HTERT RPE-1 (cell line): ENCODE results near the gene ACSM2B.
"Not testable (repeated sequence)": the region's sequence is repeated elsewhere in the genome, so short reads cannot be mapped to it uniquely, and the experiment has no call there.

Source experiments
- in situ Hi-C: fragments of 300-500 bp; cut with MboI; formaldehyde crosslinking; loops from 4 replicates; pipeline ENCODE4 v1.14.3; 2020; ENCODE audit warnings: low sequenced_read_pairs

Gene ACSM2B, protein sequence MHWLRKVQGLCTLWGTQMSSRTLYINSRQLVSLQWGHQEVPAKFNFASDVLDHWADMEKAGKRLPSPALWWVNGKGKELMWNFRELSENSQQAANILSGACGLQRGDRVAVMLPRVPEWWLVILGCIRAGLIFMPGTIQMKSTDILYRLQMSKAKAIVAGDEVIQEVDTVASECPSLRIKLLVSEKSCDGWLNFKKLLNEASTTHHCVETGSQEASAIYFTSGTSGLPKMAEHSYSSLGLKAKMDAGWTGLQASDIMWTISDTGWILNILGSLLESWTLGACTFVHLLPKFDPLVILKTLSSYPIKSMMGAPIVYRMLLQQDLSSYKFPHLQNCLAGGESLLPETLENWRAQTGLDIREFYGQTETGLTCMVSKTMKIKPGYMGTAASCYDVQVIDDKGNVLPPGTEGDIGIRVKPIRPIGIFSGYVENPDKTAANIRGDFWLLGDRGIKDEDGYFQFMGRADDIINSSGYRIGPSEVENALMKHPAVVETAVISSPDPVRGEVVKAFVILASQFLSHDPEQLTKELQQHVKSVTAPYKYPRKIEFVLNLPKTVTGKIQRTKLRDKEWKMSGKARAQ

DNA sequence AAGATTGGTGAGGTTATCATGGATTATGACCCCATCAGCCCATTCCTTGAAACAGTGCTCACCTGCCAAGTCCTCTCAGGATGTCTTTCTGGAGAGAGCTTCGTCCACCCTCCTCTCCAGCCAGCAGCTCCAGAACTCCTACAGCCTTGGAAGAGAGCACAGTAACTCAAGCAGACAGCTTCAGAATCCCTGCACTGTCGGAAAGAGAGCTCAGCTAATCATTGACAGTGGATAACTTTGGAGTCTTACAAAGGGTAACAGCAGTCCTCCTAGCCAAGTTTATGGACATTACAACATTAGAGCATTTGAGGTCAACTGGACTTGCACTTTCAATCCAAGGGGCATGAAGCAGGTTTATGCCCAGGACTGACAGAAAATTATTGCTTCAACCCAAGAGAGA, at the start of gene ACSM2B:
Gene ACSM2B (minus strand): TSS at position 223 of the 400 bp plus-strand sequence. CDS start 11,522 bp downstream, outside the sequence.
- in situ Hi-C loops = not testable (repeated sequence)

DNA sequence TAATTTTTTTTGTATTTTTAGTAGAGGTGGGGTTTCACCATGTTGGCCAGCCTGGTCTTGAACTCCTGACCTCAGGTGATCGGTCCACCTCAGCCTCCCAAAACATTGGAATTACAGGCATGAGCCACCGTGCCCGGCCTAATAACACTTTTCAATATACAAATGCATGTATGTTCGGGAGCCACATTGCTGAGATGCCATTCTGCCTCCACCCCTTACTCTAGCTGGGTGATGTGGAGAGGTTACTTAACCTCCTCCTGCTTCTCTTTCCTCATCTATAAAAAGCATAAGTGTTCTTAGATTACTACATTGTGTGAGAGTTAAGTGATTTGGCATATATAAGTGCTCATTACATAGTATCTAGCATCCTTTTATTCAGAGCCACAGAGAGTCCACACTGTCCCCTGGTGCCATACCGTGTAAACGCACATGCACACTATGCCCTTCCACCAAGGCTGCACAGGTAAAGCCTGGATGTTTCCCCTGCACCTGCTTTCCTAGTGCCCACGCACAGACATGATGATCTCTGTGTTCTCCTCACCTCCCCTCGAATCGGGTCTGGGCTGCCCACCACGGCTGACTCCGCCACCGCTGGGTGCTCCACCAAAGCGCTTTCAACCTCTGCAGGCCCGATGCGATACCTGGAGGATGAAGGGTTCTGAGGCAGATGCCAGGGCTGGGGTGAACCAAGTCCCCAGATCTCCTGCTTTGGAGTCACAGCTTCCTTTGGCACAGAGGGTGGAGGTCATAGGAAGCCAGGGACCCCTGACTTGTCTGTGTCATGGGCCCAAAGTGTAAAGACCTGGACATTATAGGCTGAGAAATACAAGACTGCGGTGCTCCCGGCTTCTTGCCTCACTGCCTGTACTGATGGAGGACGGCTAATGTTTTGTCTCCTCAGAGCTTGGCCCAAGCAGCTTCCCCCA, 49.0 kb upstream of the ACSM2B start:
- in situ Hi-C loops = no loop called here

DNA sequence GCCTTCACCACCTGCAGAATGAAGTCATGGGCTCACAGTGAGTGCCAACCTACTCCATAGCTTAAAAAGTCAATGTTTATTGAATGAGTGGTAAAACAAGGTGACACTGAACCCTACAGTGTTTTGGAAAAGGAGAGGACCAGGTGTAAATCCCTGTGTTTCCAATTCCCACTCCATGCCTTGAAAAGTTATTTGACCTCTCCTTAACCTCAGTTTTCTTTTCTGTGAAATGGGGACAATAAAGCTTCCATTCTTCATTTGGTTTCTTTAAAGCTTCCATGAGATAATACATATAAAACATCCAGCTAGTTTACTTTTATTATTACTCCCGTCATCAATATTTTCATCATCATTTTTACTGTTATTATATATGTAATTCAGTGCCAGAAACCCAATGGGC, 48.0 kb upstream of the ACSM2B start:
- in situ Hi-C loops = no loop called here

DNA sequence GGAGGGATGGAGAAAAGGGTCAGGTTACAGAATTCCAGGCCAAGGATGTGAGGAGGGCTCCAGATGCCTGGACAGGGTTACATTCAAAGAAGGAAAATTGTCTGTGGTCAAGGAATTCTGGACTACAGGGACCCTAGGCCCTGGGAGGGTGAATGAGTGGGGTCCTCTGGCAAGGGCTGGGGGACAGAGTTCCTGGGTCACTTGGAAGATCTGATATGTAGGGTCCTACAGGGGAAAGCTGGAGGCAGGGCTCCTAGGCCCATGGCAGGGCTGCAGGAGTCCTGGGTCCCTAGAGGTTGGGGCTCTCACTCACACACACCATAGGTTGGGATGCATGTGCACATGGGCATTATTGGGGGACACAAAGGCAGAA, 46.3 kb upstream of the ACSM2B start:
- in situ Hi-C loops = no loop called here

DNA sequence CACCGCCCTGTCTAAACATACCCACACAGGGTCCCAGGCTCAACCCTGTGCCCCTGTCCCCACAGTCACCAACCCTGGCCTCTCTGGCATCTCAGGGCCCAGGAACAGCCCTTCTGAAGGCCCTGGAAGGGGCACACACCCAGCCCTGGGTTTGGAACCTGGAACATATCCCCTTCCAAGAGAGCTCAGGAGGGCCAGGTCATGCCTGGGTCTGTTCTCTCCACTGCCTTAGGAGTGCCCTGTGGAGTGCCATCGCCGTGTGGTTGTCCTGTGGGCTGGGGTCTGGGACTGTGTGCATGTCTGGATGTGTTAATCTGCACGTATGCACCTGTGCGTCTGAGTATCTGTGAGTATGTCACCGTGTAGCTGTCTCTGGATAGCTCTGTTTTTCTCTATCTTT, 45.2 kb upstream of the ACSM2B start:
- in situ Hi-C loops = no loop called here

GRCh38 chr16:20620770-20621169, 44.6 kb upstream of the ACSM2B start:
- in situ Hi-C loops = no loop called here

- in situ Hi-C loops = no loop called here
These were observed 43.8 kb upstream of the ACSM2B start for GRCh38 chr16:20620003-20620402.

DNA sequence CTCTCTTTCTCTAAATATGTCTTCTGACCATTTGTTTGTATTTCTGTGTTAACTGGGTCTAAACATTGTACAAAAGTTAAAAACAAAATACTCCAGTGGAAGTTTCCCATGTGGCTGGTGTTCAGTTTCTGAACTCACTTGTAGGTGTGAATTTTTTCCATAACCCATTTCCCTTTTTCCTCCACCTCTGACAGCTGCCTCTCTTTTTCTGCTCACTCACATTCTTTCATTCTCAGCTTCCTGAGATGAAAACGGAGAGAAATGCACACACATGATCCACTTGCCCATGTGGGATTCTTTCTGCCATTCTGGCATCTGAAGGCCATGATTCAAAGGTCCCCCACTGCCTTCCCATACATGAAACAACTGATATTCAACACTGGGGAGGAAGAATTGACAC, 41.1 kb upstream of the ACSM2B start:
- in situ Hi-C loops = no loop called here

GRCh38 chr16:20614186-20615141, 38.3 kb upstream of the ACSM2B start:
- in situ Hi-C loops = no loop called here

DNA sequence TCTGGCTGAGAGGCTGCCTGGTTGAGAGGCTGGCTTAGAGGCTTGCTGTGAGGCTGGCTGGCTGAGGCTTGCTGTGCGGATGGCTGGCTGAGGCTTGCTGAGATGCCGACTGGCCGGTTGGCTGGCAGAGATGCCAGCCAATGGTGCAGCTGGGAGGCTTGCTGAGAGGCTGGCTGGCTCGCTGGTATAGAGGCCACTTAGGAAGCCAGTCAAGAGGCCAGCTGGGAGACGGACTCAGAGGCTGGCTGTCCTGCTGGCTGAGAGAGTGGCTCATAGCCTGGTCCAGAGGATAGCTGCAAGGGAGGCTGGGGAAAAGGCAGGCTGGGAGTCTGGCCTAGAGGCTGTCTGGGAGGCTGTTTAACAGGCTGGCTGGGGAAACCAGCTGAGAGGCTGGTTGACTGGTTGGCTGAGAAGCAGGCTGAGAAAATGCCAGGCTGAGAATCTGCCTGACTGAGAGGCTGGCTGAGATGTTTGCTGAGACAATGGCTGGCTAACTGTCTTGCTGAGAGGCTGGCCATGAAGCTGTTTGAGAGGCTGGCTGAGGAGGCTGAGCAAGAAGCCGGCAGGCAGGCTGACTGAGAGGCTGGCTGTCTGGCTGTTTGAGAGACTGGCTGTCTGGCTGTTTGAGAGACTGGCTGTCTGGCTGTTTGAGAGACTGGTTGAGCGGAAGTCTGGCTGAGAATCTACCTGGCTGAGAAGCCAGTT, 37.5 kb upstream of the ACSM2B start:
- in situ Hi-C loops = no loop called here

GRCh38 chr16:20612551-20613480, 36.6 kb upstream of the ACSM2B start:
- in situ Hi-C loops = no loop called here

DNA sequence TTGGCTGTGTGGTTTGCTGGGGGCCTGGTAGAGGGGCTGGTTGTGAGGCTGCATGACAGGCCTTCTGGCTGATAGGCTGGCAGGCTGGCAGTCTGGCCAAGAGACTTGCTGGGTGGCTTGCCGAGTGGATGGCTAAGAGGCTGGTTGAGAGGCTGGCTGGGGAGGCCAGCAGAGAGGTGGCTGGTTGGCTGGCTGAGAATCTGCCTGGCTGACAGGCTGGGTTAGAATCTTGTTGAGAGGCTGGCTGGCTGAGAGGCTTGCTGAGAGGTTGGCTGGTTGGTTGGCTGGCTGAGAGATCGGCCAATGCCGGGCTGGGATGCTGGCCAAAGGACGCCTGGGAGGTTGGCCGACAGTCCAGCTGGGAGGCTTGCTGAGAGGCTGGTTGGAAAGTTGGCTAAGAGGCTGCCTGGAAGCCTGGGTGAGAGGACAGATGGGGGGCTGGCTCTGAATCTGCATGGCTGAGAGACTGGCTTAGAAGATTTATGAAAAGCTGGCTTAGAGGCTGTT, 35.9 kb upstream of the ACSM2B start:
- in situ Hi-C loops = no loop called here

- in situ Hi-C loops = no loop called here
These were observed 35.3 kb upstream of the ACSM2B start for GRCh38 chr16:20611350-20611902.

DNA sequence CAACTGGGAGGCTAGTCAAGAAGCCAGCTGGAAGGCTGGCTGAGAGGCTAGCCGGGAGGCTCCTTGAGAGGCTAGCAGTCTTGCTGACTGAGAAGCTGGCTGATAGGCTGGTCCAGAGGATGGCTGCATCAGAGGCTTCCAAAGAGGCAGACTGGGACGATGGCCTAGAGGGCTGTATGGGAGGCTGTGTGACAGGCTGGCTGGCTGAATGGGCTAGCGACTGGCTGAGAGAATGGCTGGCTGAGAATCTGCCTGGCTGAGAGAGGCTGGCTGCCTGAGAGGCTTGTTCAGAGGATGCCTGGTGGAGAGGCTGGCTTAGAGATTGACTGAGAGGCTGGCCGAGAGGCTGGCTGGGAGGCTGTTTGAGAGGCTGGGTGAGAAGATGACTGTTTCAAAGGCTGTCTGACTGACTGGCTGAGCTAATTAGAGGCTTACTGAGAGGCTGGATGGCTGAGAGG, 34.8 kb upstream of the ACSM2B start:
- in situ Hi-C loops = no loop called here

GRCh38 chr16:20610211-20610891, 34.2 kb upstream of the ACSM2B start:
- in situ Hi-C loops = no loop called here

DNA sequence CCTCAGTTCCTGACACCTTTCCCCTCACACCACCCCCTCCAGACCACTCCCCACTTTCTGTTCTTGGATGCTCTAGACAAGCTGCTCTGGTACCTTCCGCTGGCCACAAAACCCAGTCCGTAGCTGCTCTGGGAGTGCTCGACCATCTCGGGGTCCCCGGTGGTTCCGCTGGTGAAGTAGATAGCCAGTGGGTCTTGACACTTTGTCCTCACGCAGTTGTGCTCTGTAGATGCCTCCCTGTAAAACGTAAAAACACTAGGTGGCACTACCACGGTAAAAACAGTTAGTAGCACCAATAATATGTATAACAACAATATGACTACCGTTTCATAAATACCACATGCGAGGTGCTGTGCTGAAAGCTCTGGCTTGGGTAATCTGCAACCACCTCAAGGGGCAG, 26.0 kb upstream of the ACSM2B start:
- in situ Hi-C loops = not testable (repeated sequence)

DNA sequence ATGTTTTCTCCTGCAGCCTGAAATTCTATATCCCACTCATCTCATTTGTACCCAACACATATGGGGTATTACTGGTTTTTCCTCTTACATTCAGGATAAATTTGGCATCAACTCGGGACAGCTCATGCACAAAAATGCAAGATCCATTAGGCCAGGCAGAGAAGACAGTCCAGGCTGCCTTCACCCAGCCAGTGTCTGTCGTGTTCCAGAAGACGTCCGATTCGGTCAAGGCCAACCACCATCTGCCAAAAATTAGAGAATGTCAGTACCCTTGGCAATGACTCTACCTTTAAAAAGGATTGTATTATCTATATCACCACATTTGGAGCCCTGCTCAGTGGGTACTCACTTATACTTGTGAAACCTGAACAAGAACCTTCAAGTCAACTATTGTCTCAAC, 23.3 kb upstream of the ACSM2B start:
- in situ Hi-C loops = not testable (repeated sequence)
